MCF 10A (cell line): ENCODE results near the gene ATP5F1D. TPM values are rescaled to one million over a fixed set of nuclear protein-coding genes. Genes with fewer than 3 reads are reported as not detected.
A peak's percentile ranks its signal among the peaks of the same experiment; 100 is the strongest.

Experiments
- BruUV-seq: library from RNA; stranded (reverse); fragments of 400-500 nt; replicated peaks from 2 replicates; lab custom pipeline; 2021; lab: Mats Ljungman, UMichigan
- CTCF ChIA-PET: fragments of 300-600 bp; sonication (Branson Sonifier 250); formaldehyde crosslinking; extraction: SDS; loops from one replicate; lab custom pipeline; 2021; ENCODE audit warnings: antibody characterized with exemption, inconsistent platforms; lab: Yijun Ruan, JAX
- POLR2A ChIA-PET: fragments of 300-600, 350-650 bp; sonication (Branson Sonifier 250); formaldehyde crosslinking; extraction: SDS; loops from one replicate; lab custom pipeline; 2020; ENCODE audit warnings: antibody characterized with exemption, inconsistent platforms; lab: Yijun Ruan, JAX
- DNase-seq: peaks from one replicate; pipeline ENCODE4 v3.0.0-alpha.2; 2018; ENCODE audit not compliant: unreplicated experiment
- H3K27ac Mint-ChIP-seq: one replicate; pipeline ENCODE4 v1.8.0; 2022; ENCODE audit warnings: mild to moderate bottlenecking, low read depth, mixed read lengths; ENCODE audit not compliant: unreplicated experiment
- H3K27me3 Mint-ChIP-seq: one replicate; pipeline ENCODE4 v1.8.0; 2022; ENCODE audit warnings: mixed read lengths; ENCODE audit not compliant: insufficient read depth, unreplicated experiment
- H3K36me3 Mint-ChIP-seq: one replicate; pipeline ENCODE4 v1.8.0; 2022; ENCODE audit warnings: mild to moderate bottlenecking, moderate library complexity, mixed read lengths; ENCODE audit not compliant: insufficient read depth, unreplicated experiment
- H3K4me1 Mint-ChIP-seq: one replicate; pipeline ENCODE4 v1.8.0; 2022; ENCODE audit warnings: mixed read lengths; ENCODE audit not compliant: insufficient read depth, unreplicated experiment
- H3K4me3 Mint-ChIP-seq: one replicate; pipeline ENCODE4 v1.8.0; 2022; ENCODE audit warnings: mild to moderate bottlenecking, moderate library complexity, mixed read lengths; ENCODE audit not compliant: unreplicated experiment
- H3K9me3 Mint-ChIP-seq: one replicate; pipeline ENCODE4 v1.8.0; 2022; ENCODE audit warnings: mixed read lengths; ENCODE audit not compliant: unreplicated experiment
- intact Hi-C: fragments of 100-400 bp; cut with micrococcal nuclease; formaldehyde crosslinking; loops from 2 replicates; pipeline ENCODE4 v1.14.1; 2022
- total RNA-seq: library from RNA; stranded (reverse); gene quantifications from 2 replicates; pipeline ENCODE4 v1.2.3, GENCODE V29; 2022
- TF ChIP-seq, protein P1 (sequence below): fragments of 200-600 bp; IDR thresholded peaks from one replicate; pipeline ENCODE4 v1.8.0; 2022; ENCODE audit warnings: antibody characterized with exemption, mild to moderate bottlenecking; ENCODE audit not compliant: unreplicated experiment

Gene ATP5F1D
- total RNA-seq, 1 experiment from 2014 or later: 258 TPM

DNA sequence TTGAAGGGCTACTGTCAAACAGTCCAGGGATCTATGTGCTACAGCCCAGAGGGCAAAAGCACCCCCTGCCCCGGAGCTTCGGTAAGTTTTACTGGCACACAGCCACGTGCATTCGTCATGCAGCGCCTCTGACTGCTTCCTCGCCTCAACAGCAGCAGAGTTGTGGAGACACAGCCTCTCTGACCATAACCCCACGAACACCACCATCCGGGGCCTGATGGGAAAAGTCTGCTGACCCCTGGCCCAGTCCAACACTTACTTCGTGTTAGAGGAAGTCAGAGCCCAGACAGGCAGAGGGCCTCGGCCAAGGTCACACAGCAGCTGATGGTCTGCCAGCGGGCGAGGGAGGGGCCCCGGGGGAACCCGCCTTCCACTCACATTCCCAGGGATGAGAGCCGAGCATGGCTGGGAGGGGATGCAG, 8.9 kb upstream of the ATP5F1D start:
- ChIA-PET POLR2A (interaction anchor here (0.6 to 1.0 kb wide), 3 partner anchors 16 to 129 kb away, joined by 3 to 4 read pairs (median 4); partner anchors contain the start of gene GPX4), CTCF (interaction anchor here (0.5 to 0.7 kb wide), 4 partner anchors 12 to 81 kb away, joined by 3 to 5 read pairs (median 4); no protein-coding TSS in a partner anchor)
- no peaks in the 10 kb centered on the region for H3K27me3 Mint-ChIP-seq
- H3K4me1 Mint-ChIP-seq: peaks cover 14% of the 10 kb centered on the region
- TF ChIP-seq, protein P1, sequence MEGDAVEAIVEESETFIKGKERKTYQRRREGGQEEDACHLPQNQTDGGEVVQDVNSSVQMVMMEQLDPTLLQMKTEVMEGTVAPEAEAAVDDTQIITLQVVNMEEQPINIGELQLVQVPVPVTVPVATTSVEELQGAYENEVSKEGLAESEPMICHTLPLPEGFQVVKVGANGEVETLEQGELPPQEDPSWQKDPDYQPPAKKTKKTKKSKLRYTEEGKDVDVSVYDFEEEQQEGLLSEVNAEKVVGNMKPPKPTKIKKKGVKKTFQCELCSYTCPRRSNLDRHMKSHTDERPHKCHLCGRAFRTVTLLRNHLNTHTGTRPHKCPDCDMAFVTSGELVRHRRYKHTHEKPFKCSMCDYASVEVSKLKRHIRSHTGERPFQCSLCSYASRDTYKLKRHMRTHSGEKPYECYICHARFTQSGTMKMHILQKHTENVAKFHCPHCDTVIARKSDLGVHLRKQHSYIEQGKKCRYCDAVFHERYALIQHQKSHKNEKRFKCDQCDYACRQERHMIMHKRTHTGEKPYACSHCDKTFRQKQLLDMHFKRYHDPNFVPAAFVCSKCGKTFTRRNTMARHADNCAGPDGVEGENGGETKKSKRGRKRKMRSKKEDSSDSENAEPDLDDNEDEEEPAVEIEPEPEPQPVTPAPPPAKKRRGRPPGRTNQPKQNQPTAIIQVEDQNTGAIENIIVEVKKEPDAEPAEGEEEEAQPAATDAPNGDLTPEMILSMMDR: no peak
- peaks cover 5% of the 10 kb centered on the region for H3K36me3 Mint-ChIP-seq
- no peaks in the 10 kb centered on the region for H3K9me3 Mint-ChIP-seq
- H3K27ac Mint-ChIP-seq: peak overlapping the region; percentile 27
- DNase-seq: no peak
- intact Hi-C loops: no loop called here
- no peak overlapping the region for H3K4me3 Mint-ChIP-seq
- no TSS peak for BruUV-seq

DNA sequence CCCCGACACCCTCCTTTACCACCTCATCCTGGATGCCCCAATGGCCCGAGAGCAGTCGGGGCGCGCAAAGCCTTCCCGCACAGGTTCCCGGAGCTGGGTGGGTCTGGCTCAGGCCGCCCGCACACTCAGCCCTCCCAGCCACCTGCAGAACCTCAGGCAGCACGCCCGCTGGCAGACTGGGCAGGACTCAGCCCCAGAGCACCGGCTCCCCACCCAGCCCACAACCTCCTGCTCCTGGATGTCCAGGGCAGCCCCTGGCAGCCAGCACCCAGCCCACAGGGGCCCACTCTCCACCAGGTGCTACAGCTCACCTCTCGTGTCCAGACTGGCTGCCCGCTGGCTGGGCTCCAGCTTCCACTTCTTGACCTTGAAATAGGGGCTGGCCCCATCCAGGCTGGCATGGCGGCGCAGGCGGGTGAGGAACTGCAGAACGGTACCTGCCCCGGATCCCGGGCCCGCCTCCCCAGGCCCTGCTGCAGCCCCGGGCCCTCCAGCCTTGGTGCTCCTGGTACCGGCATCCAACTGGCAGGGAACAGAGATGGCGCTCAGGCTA, 8.4 kb upstream of the ATP5F1D start:
- CTCF ChIA-PET: interaction anchor here (0.6 kb wide), 1 partner anchor 11 kb away, joined by 5 read pairs; no protein-coding TSS in a partner anchor

DNA sequence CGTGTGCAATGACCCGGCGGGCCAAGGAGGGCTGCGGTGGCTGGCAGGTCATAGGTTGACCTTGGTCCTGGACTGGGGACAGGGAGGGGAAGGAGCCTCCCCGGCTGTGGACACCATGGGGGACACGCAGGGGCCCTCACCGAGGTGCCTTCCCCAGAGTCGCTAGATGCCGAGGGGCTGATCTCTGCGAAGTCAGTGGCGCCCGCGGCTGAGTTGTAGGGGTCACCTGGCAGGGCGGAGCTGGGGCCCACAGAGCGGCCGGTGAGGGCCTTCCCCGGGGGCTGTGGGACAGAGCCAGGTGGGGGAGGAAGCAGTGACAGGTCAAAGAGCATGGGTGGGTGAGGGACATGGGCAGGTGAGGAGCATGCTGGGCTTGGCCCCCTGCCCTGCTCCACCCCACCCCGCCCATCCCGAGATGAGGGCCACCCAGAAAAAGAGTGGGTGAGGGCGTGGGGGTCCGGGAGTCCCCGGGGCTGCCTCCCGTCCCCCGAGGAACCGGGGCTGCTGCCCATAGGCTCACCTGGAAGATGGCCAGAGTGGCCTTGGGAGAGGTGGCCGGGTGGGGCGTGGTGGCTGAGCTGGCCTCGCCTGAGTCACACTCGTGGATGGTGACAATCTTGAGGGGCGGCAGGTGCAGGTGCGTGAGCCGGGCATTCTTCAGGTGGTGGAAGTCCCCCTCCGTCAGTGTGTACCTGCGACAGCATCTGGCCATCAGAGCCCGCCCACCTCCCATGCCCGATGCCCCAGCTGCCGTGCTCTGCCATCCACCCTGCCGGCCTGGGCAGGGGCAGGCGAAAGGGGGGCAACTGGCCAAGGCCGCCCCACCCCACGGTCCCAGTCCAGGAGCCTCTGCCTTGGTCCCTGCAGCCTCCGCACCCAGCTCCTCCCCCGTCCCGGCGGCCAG, 7.2 kb upstream of the ATP5F1D start:
- TF ChIP-seq, protein P1: no peak
- no peak for DNase-seq
- ChIA-PET CTCF (no interaction called here), POLR2A (no interaction called here)
- no peak overlapping the region for H3K4me3 Mint-ChIP-seq
- no peaks in the 10 kb centered on the region for H3K9me3 Mint-ChIP-seq
- H3K36me3 Mint-ChIP-seq: peaks cover 5% of the 10 kb centered on the region
- no peak overlapping the region for H3K27ac Mint-ChIP-seq
- peaks cover 14% of the 10 kb centered on the region for H3K4me1 Mint-ChIP-seq
- no peaks in the 10 kb centered on the region for H3K27me3 Mint-ChIP-seq
- intact Hi-C loops: no loop called here
- no TSS peak for BruUV-seq

More for the DNA sequence above, 8.4 kb upstream of the ATP5F1D start:
- peaks cover 14% of the 10 kb centered on the region for H3K4me1 Mint-ChIP-seq
- no peak for DNase-seq
- no peaks in the 10 kb centered on the region for H3K27me3 Mint-ChIP-seq
- no peak overlapping the region for H3K4me3 Mint-ChIP-seq
- no peak overlapping the region for H3K27ac Mint-ChIP-seq
- POLR2A ChIA-PET: interaction anchor here (1.0 kb wide), 2 partner anchors 16 to 19 kb away, joined by 3 to 4 read pairs; no protein-coding TSS in a partner anchor
- BruUV-seq: no TSS peak
- TF ChIP-seq, protein P1: no peak
- peaks cover 5% of the 10 kb centered on the region for H3K36me3 Mint-ChIP-seq
- H3K9me3 Mint-ChIP-seq: no peaks in the 10 kb centered on the region
- intact Hi-C loops: no loop called here

DNA sequence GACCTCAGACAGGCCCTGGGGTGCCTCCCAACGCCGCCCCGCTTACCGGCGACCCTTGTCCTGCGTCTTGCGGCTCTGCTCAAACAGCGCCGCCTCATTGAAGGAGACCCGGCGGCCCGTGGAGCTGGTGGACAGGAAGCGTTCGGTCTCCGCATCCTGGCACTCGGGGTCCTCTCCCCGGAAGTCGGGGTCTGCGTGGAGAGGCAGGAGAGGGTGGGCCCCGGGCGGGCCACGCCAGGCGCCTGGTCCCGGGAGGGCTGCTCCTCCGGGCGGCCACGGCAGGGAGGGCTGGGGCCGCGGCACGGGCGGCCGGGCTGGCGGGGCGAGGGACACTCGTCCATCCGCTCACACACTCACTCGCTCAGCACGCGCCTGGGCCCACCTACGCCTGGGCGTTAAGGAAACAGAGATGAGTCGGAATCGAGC, 6.6 kb upstream of the ATP5F1D start:
- Mint-ChIP-seq H3K36me3 (peaks cover 5% of the 10 kb centered on the region), H3K4me3 (no peak overlapping the region), H3K27me3 (no peaks in the 10 kb centered on the region), H3K4me1 (peaks cover 14% of the 10 kb centered on the region), H3K9me3 (no peaks in the 10 kb centered on the region), H3K27ac (no peak overlapping the region)
- TF ChIP-seq, protein P1: no peak
- no TSS peak for BruUV-seq
- no peak for DNase-seq
- CTCF ChIA-PET: no interaction called here
- POLR2A ChIA-PET: no interaction called here
- intact Hi-C loops: no loop called here
